ENCODE results near the gene SLC1A7.

The SLC1A7 gene

DNA sequence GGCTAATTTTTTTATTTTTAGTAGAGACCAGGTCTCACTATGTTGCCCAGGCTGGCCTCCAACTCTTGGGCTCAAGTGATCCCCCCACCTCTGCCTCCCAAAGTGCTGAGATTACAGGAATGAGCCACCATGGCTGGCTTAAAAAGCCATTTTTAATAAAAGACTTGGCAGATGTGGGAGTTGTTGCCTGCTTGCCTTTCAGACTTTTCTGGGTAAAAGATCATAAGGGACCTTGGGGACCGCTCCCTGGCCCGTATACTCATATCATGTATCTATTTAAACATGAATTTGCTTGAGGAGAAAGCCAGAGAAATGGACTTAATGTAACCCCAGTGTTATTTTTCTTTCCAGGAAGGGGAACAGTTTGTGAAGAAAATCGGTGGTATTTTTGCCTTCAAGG is 103.9 kb downstream of the SLC1A7 start:
- POLR2A ChIA-PET, result no interaction called here
- no peak for DNase-seq (ENCODE audit: extremely low spot score)
- CTCF ChIA-PET, result no interaction called here
- TF ChIP-seq, protein P1, sequence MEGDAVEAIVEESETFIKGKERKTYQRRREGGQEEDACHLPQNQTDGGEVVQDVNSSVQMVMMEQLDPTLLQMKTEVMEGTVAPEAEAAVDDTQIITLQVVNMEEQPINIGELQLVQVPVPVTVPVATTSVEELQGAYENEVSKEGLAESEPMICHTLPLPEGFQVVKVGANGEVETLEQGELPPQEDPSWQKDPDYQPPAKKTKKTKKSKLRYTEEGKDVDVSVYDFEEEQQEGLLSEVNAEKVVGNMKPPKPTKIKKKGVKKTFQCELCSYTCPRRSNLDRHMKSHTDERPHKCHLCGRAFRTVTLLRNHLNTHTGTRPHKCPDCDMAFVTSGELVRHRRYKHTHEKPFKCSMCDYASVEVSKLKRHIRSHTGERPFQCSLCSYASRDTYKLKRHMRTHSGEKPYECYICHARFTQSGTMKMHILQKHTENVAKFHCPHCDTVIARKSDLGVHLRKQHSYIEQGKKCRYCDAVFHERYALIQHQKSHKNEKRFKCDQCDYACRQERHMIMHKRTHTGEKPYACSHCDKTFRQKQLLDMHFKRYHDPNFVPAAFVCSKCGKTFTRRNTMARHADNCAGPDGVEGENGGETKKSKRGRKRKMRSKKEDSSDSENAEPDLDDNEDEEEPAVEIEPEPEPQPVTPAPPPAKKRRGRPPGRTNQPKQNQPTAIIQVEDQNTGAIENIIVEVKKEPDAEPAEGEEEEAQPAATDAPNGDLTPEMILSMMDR (IDR thresholded peaks at IDR 0.05; ENCODE audit: control extremely low read depth, extremely low read depth, low read depth, missing control alignments), result no peak
